ENCODE data around the gene COPS7B.

GRCh38 chr2:231781798-231782726 lies 4.2 kb upstream of the COPS7B start:
- TF ChIP-seq CTCF (IDR thresholded peaks at IDR 0.05) (no peak), POLR2A (IDR thresholded peaks at IDR 0.05) (no peak)
